HG02970 (cell line): Measurements from ENCODE around the gene CHAF1A.
A peak's percentile ranks its signal among the peaks of the same experiment; 100 is the strongest.

Experiments used
- ATAC-seq: cut with Tn5 transposase; IDR thresholded peaks from one replicate; pipeline ENCODE4 v1.9.1; 2021; ENCODE audit warnings: mild to moderate bottlenecking, moderate library complexity, moderate number of reproducible peaks; ENCODE audit not compliant: unreplicated experiment, low FRiP score

Gene CHAF1A, protein sequence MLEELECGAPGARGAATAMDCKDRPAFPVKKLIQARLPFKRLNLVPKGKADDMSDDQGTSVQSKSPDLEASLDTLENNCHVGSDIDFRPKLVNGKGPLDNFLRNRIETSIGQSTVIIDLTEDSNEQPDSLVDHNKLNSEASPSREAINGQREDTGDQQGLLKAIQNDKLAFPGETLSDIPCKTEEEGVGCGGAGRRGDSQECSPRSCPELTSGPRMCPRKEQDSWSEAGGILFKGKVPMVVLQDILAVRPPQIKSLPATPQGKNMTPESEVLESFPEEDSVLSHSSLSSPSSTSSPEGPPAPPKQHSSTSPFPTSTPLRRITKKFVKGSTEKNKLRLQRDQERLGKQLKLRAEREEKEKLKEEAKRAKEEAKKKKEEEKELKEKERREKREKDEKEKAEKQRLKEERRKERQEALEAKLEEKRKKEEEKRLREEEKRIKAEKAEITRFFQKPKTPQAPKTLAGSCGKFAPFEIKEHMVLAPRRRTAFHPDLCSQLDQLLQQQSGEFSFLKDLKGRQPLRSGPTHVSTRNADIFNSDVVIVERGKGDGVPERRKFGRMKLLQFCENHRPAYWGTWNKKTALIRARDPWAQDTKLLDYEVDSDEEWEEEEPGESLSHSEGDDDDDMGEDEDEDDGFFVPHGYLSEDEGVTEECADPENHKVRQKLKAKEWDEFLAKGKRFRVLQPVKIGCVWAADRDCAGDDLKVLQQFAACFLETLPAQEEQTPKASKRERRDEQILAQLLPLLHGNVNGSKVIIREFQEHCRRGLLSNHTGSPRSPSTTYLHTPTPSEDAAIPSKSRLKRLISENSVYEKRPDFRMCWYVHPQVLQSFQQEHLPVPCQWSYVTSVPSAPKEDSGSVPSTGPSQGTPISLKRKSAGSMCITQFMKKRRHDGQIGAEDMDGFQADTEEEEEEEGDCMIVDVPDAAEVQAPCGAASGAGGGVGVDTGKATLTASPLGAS

DNA sequence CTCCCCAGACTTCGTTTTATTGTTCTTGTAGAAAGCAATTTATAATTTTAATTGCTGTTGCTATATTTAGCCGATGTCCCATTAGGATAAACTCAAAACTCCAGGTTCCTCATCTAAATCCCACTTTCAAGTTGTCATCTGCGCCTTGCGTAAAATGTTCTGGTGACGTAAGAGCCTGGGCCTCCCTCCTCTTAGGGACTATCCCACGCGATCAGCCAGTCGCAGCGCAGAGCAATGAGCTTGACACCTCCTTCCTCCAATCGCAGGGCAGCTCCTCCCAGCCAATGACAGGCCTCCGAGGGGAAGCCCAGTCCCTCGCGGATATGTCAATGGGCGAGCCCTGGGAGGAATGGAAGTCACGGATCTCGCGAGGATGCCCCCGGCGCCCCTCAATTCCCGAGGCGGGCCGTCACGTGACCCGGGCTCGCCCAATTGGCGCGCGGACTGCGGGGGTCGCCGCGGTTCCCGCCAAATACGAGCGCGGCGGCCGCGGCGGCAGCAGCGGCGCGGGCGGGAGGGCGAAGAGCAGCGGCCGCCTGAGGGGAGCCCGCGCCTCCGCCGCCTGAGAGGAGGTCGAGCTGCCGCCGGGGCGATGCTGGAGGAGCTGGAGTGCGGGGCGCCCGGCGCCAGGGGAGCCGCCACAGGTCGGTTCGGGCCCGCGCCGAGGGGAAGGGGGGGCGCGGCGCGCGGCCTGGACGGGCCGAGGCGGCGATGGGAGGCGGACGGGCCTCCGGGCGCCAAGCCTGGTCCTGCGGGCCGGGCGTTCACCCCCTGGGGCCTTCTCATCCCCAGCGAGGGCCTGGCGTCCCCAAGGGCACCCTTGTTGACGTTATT lies at the start of gene CHAF1A:
Gene CHAF1A, plus strand, starts transcription at position 470 of the 834 bp plus-strand sequence. Its CDS starts 123 bp downstream, at position 593.
- ATAC-seq: peak; percentile 80

GRCh38 chr19:4352701-4353121 lies 49.7 kb upstream of the CHAF1A start:
- ATAC-seq: no peak

GRCh38 chr19:4354282-4354681 lies 48.2 kb upstream of the CHAF1A start:
- no peak for ATAC-seq

DNA sequence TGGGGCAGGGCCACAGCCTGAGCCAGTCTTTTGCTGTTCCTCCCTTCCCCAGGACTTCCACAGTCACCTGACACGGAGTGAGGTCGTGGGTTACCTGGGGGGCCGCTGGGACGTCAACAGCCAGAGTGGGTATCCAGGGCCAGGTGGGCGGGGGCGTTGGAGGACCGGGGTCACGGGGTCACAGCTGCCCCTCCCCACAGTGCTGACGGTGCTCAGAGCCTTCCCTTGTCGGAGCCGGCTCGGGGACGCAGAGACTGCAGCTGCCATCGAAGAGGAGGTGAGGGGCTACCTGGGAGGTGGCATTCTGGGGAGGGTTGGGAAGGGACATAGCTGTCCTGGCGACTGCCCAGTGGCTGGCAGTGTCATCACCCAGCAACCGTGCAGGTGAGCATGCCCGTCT lies 47.5 kb upstream of the CHAF1A start:
- ATAC-seq: no peak

DNA sequence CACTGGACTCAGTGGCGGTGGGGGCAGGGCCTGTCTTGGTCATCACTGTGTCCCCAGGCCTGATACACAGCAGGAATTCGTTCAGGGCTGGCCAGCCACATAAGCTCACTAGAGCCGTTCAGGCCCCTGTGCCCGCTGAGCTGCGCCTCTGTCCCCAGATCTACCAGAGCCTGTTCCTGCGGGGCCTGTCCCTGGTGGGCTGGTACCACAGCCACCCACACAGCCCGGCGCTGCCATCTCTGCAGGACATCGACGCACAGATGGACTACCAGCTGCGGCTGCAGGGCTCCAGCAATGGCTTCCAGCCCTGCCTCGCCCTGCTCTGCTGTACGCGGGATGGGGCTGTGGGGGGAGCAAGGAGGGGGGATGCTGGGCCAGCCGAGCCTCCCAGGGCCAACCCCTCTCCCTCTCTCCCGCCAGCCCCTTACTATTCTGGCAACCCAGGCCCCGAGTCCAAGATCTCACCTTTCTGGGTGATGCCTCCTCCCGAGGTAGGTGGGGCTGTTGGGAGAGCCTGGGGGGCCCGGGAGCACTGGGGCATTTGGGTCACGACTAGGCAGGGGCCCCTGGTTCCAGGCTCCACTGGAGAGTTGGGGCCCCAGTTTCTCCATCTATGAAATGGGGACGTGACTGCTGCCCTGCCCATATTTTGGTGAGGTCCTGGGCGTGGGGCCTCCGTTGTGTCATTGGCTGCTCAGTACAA lies 45.2 kb upstream of the CHAF1A start:
- no peak for ATAC-seq

DNA sequence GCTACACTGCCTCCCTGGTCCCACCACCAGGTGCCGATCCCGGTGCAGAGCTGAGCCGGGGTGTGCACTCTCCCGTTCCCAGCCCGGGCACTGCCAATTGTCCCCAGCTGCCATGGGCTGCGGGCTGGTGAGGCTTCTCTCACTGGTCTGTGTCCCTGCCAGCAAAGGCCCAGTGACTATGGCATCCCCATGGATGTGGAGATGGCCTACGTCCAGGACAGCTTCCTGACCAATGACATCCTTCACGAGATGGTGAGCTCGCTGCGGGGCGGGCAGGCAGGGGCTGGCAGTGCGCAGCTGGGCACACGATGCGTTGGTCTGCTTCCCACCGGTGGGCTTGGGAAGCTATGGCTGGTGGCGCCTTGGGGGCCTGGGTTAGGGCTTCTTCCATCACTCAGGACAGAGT lies 44.5 kb upstream of the CHAF1A start:
- ATAC-seq: no peak

DNA sequence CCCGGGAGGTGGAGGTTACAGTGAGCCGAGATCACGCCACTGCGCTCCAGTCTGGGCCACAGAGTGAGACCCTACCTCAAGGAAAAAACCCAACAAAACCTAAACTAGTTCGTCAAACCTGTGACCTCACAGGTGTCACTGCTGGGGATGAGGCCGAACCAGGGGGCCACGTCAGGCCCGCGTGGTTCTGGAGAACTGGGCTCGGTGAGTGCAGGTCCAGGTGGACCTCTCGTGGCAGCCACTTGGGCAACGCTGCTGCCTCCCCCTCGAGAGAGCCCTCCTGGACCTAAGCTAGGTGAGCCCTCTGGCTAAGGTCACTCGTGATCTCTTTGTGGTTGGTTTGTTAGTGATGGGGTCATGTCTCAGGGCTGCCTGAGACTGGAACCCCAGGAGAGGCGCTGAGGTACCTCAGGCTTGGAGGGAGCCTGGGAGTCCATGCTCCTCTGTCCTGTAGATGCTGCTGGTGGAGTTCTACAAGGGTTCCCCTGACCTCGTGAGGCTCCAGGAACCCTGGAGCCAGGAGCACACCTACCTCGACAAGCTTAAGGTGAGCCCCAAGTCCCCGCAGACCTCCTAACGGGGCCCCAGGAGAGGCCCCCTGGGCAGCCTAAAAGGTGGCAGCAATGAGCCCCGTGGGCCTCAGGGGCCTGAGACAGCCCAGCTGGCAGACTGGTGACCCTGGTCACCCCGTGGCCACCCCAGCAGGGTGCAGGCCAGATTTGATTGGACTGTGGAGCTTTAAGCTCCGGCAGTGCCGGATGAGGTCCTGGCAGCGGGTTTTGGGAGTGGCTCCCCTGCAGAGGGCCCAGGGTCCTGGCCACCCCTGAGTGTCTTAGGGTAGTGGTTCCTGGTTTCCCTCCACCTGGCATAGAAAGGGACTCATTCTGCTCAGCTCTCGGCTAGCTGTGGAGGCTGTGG lies 43.5 kb upstream of the CHAF1A start:
- no peak for ATAC-seq

DNA sequence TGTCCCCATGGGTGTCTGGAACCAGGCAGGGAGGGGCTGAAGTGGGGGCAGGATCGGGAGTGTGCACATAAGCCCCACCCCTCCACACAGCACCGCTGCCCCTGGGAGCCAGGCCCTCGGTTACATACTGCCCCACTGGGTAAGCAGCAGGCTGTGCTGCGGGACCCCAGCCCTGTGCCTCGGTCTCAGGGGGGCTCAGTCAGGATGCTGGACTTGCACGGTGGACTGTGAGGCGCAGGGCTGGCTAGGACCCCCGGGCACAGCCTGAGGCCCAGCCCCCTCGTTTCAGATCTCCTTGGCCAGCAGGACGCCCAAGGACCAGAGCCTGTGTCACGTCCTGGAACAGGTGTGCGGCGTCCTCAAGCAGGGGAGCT lies 42.8 kb upstream of the CHAF1A start:
- no peak for ATAC-seq

DNA sequence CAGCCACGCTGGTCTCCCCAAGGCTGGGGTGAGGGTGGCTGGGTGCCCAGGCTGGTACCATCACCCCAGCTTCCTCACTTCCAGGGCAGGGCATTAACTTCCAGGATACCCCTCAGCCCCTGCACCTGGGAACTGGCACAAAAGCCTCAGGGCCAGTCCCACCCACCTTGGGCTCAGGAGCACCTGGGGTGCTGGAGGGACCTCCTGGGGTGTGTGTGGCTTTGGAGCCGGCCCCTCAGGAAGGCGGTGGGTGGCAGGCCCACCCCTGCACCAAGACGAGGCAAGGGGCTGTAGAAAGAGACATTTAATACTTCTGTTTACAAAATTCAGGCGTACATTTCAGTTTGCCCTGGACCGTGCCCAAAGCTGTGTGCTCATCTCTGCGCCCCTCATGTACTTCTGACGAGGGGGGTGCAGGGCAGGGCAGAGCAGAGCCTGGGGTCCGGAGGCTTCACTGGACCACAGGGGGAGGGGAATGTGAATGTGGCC lies 42.3 kb upstream of the CHAF1A start:
- no peak for ATAC-seq

DNA sequence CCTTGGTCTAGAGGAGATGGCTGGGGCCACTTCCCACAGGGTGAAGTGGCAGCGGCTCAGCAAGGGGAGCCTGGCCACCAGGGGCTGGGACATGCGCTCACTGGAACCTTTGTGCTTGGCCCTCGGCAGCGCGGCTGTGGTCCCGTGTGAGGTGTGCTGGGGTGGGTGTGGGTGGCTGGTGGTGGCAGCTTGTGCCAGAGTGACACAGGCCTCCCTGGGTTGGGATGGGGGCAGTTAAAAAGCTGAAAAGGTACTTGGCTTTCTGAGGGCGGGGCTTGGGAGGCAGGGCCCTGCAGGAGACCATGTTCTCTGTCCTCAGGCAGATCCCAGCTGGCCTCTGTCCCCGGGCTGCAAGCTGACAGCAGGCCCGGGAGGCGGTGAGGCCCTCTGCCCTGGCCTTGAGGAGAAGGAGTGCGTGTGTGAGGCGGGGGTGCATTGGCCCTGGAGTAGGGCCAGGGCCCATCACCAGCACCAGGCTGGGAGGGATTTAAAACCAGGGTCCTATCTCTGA lies 41.7 kb upstream of the CHAF1A start:
- no peak for ATAC-seq

GRCh38 chr19:4361152-4362046 lies 41.0 kb upstream of the CHAF1A start:
- ATAC-seq: no peak

DNA sequence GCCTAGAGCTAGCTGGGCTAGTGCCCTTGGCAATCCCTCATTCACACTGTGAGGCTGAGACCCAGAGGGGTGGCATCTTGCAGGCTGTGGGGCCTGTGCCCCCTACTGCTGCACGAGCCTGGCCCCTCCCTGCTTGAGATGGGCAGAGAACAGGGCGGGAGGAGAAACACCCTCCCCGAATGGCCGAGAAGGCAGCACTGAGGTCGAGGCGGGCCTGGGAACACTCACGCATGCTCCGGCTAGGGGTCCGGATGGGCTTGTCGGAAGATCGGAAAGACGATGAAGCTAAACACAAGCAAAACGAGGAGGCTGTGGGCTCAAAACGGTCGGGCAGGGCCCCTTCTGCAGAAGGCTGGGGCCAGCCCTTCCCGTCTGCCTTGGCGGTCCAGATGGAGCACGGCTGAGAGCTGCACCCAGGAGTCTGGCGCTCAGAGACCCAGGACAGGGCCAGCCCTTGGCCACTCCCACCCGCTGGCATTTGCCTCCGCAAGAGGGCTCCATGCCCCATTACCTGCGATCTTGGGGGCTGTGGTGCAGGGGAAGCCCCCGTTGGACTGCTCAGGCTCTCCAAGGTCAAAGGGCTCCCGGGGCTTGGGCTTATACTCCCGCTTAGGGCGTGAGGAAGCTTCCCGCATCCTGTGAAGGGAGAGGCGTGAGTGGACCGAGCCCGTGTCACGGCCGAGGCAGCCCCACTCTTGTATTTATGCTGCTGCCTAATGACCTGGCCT lies 40.2 kb upstream of the CHAF1A start:
- ATAC-seq: no peak

DNA sequence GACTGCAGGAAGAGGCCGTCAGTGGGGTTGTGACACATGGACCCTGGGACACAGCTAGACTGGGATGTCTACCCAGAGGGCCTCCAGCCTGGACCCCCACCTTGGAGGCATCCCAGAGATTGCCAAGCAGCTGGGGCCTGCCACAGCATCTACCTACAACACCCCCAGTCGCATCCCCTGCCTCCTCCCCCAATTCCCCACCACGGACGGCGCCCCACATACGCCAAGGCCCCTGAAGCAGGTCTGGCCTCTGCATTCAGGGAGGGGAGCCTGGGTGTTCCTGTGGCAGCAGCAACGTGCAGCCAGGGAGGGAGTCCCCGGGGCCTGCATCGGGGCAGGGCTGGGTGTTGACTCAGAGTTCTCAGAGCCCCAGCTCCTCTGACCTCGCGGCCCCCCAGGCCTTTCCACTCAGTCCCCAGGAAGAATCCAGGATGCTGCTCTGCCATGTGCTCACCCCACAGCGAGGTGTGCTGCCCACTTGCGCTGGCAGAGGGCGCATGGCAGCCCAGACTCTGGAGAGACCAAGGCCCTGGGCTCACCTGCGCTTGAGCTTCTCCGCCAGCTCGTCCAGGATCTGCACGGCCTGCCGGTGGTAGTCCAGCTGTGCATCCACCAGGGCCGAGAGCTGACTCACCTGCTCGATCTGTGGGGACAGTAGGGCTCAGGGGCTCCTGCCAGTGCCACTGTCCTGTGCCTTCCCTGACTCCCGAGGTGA lies 39.5 kb upstream of the CHAF1A start:
- ATAC-seq: no peak

- no peak for ATAC-seq
Measured at GRCh38 chr19:4363571-4364304, 38.7 kb upstream of the CHAF1A start.

- no peak for ATAC-seq
Measured at GRCh38 chr19:4365341-4365740, 37.1 kb upstream of the CHAF1A start.
